Hematopoietic multipotent progenitor cell treated with erythropoietin and hydrocortisone succinate and interleukin-3 and kit ligand, for 4 days (in vitro differentiated cells): Measurements from ENCODE around the gene RASEF.

Experiments used
- DNase-seq: peaks from one replicate; pipeline ENCODE4 v3.0.0-alpha.2; 2015

The RASEF gene

GRCh38 chr9:83012168-83012921 is 50.6 kb downstream of the RASEF start:
- DNase-seq, result peak; percentile 4

DNA sequence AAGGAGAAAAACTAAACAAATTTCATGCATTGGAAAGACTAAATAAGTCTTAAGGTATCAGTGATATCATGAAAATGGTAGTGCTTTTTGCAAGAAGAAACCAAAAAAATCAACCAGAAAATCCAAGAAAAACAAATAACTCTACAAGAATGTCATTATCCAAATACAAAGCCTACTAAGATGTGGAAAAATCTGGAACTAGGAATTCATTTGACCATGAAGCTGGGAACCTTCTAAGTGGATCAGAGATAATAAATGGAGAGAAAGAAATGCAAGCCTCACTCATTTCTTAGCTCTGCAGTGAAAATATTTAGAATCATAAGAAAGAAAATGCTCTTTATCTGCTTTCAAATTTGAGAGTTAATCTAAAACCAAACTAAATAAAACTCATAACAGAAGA is 51.3 kb downstream of the RASEF start:
- no peak for DNase-seq

- no peak for DNase-seq
Observed at GRCh38 chr9:83007521-83008300, 55.2 kb downstream of the RASEF start.

DNA sequence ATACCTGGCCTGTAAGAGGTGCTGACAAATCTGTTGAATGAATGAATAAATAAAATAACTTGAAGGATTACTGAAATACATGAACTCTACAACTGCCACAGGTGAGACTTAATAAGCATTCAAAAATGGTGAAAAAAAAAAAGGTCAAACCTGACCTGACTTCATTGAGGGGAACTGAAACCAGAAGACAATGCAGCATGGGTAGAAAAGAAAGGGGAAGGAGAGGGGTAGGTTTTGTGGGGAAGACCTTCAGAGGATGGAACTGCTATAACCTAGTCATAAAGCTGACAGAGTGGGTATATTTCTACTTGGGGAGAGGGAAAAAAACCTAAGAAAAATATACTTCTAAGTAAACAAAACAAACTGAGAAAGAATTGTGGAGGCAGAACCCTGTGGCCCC is 56.6 kb downstream of the RASEF start:
- no peak for DNase-seq

- DNase-seq, result no peak
Observed at GRCh38 chr9:83005963-83006362, 57.0 kb downstream of the RASEF start.

DNA sequence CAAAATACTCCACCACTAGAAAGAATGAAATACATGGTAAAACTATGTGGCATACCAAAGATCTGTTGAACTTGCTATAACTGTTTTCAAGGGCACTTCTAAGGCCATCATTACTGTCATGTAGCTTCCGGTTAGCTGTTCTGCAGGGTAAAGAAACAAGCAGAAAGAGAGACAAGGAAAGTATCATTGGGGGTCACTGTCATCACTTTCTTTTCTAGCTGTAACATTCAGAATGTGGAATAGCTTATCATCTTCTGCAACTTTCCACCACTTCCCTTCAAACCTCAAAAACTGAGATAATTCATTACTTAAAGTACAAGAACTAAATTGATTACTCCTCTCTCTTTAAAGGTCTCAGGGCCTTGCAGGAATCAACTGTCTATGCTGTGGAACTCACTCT is 57.6 kb downstream of the RASEF start:
- DNase-seq, result peak; percentile 51

DNA sequence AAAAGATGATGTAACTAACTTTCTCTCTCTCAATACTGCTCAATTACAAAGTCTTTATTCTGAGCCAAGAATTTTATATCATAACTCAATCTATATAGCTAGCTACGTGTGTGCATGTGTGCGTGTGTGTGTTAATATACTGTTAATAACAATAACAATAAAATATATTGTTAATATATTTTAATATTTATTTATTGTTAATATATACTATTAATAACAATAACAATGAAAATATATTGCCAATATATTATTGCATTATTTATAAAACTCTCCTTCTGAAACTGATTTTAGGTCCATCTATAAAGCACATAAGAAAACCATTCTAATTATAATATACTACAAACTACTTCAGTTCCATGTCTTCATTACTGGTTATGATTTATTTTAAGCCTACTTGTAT is 60.6 kb downstream of the RASEF start:
- DNase-seq, result no peak

DNA sequence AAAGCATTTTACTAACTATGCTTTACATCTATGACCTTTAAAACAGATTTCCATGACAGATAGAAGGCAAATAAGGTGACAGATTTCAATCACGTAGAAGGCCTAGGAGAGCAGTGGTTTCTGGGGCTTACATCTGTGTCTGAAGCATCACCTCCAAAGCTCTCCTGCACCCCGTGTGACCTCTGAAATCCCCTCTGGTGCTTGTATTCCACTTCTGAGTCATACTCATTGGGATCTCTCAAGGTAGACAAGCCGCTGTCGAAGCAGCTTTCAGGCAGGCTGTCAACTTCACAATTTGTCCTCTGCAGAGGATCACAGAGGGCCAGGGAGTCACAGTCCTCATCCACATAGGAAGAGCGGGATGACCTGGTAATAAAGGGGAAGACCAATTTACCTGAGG is 62.2 kb downstream of the RASEF start:
- no peak for DNase-seq

DNA sequence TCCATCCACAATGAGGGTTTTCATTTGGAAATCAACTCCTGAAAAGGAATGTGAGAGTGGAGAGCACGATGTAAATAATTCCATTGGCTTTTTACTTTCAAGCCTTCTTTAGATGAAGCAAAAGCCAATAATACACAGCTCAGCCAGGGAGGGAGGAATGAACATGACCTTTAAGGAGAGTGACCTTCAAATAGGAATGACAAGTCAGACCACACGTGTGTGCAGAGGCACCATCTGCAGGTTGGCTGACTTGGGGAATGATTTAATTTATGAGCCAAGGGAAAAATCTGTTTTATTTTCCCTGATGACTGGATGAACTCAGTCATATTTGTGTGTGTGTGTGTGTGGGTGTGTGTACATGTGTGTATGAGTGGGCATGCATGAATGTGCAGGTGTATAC is 64.5 kb downstream of the RASEF start:
- DNase-seq, result no peak

DNA sequence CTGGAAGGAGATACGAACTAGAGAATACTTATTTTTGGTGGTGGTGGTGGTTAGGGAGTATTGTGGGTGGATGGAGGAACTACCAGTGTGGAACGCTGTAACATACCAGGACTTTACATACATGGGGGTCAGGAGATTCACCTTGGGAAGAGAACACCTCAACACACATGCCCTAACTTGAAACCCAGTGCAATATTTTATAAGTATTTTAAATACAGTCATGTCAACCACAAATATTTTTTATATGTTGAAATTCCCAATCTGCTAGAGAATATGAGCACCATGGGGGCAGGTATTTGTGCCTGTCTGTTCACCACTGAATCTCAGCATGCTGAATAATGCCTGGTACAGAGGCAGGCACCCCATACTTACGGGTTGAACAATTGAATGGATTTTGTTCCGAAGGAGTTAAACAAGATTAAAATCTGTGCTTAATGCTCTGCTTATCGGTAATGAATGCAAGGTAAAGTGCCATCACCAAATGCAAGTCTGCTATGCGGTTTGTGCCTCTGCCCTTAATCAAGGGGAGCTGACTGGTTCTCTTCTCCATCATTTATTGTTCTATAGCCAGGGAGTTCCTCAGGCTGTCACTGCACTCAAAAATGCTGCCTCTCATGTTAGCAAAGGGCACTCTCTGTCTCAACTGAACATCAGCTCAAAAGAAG is 65.3 kb downstream of the RASEF start:
- no peak for DNase-seq

GRCh38 chr9:82996941-82997340 is 66.0 kb downstream of the RASEF start:
- no peak for DNase-seq

GRCh38 chr9:82993856-82994605 is 68.9 kb downstream of the RASEF start:
- DNase-seq, result no peak

DNA sequence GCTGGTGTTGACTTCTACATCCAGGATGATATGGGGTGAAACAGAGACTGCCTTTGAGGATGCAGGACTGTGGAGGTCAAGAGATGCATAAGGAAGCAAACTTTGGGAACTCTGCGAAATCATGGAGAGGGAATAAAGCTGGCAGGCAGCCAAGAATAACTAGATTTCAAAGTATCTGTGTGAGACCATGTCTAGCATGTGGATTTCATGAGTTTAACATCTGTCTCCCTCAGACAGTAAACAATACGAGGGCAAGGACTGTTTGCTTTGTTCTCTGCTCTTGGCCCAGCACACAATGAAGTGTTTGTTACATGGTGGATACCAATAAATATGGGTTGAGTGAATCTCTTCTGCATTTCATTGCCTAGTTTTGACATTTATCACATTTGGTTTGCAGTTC is 71.3 kb downstream of the RASEF start:
- DNase-seq, result no peak

- no peak for DNase-seq
Observed at GRCh38 chr9:82989929-82990328, 73.0 kb downstream of the RASEF start.

DNA sequence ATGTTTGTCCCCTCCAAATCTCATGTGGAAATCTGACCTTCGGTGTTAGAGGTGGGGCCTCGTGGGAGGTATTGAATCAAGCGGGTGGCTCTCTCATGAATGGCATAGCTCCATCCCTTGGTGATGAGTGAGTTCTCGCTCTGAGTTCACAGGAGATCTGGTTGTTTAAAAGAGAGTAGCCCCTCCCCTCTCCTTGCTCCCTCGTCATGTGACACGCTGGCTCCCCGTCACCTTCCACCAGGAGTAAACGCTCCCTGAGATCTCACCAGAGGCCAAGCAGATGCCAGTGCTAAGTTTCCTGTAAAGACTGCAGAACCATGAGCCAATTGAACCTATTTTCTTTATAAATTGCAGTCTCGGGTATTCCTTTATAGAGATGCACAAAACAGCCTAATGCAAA is 74.5 kb downstream of the RASEF start:
- DNase-seq, result no peak

DNA sequence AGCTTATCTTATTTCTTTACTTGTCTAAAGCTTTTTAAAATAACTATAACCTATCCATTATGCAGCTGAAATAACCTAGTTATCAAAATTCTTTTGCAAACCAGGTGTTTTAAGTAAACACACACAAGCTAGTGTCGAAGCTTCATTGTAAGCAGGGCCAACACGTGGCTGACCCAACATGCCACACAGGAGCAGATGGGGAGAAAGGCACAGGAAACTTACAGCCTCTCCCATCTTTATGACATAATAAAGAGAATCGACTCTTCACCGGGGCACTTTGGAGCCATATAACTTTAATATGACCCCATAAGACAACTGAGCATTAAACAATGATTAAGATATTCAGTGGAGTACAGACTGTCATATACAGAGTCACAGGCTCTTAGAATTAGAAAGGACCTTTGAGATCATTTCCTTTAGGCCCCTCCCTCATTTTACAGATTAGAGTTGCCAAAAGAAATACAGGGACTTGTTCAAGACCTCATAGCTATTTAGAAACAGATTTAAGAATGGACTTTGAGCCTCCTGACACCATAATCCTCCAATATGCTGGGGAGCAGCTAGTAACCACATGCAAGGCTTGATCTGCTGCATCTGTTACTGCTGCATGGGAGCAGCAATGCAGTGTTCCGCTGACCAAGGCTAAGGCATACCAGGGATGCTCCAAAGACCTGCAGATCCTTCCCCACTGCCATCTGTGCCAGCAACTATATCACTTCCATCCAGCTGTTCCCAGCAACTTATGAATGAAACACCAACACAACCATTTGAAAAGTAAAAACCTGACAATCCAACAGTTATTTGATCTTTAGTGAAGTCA is 75.4 kb downstream of the RASEF start:
- DNase-seq, result no peak

DNA sequence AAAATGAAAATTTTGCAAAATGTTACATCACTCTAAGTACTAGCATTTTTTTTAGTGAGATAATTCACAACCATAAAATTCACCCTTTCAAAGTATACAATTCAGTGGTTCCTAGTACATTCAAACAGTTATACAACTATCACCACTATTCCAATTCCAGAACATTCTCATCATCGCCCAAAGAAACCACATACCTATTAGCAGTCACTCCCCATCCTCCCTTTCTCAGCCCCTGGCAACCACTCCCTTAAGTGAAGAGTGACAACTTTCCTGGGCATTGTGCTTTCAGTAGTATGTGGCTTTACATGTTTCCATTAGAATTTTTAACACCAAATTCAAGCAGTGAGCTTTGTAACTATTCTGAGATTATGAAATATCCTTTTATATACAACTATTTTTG is 81.4 kb downstream of the RASEF start:
- no peak for DNase-seq

- DNase-seq, result no peak
Observed at GRCh38 chr9:82975176-82975575, 87.8 kb downstream of the RASEF start.

DNA sequence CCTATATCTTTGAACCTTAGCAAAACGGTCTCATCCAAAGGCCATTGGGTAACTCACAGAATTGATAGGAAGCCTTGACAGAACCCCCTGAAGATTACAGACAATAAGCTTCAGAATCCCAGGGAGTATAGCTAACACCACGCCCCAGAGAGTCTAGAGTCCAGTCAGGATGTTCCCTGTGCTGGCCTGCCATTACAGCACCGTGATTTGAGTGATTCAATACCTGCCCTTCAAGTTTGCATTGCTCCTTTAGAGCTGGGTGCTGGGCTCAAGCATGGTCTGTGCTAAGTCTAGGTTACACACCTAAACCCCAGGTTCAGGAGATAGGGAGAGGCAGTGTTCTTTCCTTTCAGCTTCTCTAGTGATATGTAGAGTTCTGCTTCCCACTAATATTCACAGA is 90.5 kb downstream of the RASEF start:
- DNase-seq, result no peak

DNA sequence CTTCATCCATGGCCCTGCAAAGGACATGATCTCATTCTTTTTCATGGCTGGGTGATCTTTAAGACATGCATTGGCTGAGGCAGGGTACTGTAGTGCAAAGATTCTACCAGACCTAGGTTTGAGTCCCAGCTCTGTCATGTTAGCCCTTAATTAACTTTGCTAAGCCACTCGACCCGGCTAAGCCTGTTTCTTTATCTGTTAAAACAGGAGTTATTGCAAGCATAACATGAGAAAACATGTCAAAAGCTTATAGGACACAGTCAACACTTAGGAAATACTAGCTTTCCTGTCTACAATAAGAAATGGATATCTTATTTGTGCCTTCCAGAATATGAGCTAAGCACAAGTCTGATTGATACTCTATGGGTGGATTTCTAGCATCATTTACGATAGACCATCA is 92.6 kb downstream of the RASEF start:
- no peak for DNase-seq

DNA sequence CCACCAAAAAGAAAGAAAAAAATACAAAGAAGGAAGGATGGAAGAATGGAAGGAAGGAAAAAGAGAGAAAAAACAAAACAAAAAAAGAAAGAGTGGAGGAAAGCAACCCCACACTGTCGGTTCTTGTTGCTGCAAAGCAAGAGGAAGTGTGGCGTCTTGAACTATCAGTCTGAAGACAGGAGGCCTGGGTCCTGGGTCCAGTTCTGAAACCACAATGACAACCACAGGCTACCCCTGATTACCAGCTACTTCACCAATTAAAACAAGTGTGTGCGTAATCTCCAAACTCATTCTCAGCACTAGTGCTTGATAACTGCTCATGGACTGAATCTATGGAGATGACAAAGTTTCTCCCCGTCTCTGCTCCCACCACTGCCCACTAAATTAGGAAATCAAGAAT is 93.7 kb downstream of the RASEF start:
- DNase-seq, result peak; percentile 60

DNA sequence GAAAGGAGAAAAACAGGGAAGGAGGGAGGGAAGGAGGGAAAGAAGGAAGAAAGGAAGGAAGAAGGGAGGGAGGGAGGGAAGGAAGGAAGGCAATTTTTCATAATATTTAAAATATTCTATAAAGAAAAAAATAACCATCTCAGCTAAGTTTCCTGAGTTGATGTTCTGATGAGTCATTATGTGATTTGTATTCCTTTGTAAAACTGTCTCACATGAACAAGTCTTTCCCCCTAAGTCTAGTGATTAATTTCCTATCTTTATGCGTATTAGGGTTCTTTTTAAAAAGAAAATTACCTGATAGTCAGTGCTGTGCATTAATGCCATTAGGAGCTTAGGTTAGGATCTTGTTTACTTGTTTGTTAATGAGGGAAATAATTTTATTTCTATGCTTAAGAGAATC is 94.1 kb downstream of the RASEF start:
- no peak for DNase-seq
